Naive thymus-derived CD8-positive, alpha-beta T cell (primary cell): ENCODE measurements around the gene NEB. TPM values are rescaled to one million over a fixed set of nuclear protein-coding genes. Genes with fewer than 3 reads are reported as not detected.
A peak's percentile ranks its signal among the peaks of the same experiment; 100 is the strongest.
"Not testable (repeated sequence)": the region's sequence is repeated elsewhere in the genome, so short reads cannot be mapped to it uniquely, and the experiment has no call there.

Experiments used
- ATAC-seq, 2 donors: fragments of 150-1000 bp; cut with Tn5 transposase in 1 of 2; sonication (Bioruptor Pico), chemical (Tn5 transposase) in 1 of 2; 1 replicate in 1 of 2; 2 replicates in 1 of 2; pipeline ENCODE4 v1.10.0; 2021; ENCODE audit warnings: mild to moderate bottlenecking in 2 of 2, moderate library complexity in 2 of 2
- POLR2A ChIA-PET: fragments of 350-600 bp; sonication (Branson Sonifier 250); formaldehyde crosslinking; loops from one replicate; lab custom pipeline; 2021; ENCODE audit warnings: antibody characterized with exemption; lab: Charles Lee
- DNase-seq, 10 donors: peaks; one replicate each; pipeline versions ENCODE4 v3.0.0 to v3.0.0-alpha.2; 2020 to 2022
- H3K27ac Mint-ChIP-seq, 10 donors: one replicate each; pipeline ENCODE4 v1.8.0; 2020 to 2022; ENCODE audit warnings: mild to moderate bottlenecking in 10 of 10, mixed read lengths in 10 of 10, moderate library complexity in 4 of 10, inconsistent platforms in 1 of 10
- H3K27me3 Mint-ChIP-seq, 5 donors: one replicate each; pipeline ENCODE4 v1.8.0; 2021 to 2022; ENCODE audit warnings: mixed read lengths in 5 of 5
- H3K36me3 Mint-ChIP-seq, 3 donors: one replicate each; pipeline ENCODE4 v1.8.0; 2020 to 2022; ENCODE audit warnings: mixed read lengths in 3 of 3, mild to moderate bottlenecking in 2 of 3, inconsistent platforms in 1 of 3
- H3K4me1 Mint-ChIP-seq, 4 donors: one replicate each; pipeline ENCODE4 v1.8.0; 2021 to 2022; ENCODE audit warnings: mixed read lengths in 4 of 4
- H3K4me3 Mint-ChIP-seq, 10 donors: one replicate each; pipeline ENCODE4 v1.8.0; 2020 to 2022; ENCODE audit warnings: mild to moderate bottlenecking in 10 of 10, mixed read lengths in 10 of 10, moderate library complexity in 6 of 10, inconsistent platforms in 1 of 10
- H3K9me3 Mint-ChIP-seq, 9 donors: one replicate each; pipeline ENCODE4 v1.8.0; 2020 to 2022; ENCODE audit warnings: mixed read lengths in 9 of 9, mild to moderate bottlenecking in 3 of 9, inconsistent platforms in 1 of 9, moderate library complexity in 1 of 9
- polyA plus RNA-seq, 3 donors: library from polyadenylated mRNA; unstranded; fragments of 300-500 nt; fragmentation: Illumina TruSeq; gene quantifications; one replicate each; pipeline ENCODE4 v1.2.3, GENCODE V29; 2021
- total RNA-seq, 8 experiments: library from RNA in 2 of 8; stranded (reverse) in 2 of 8; gene quantifications; one replicate each; pipeline ENCODE4 v1.2.3 and lab custom pipeline; 2021 to 2026

The NEB gene
- total and polyA plus RNA-seq, 5 experiments from 2014 or later: 0.48 to 1.7 (median 1.1) TPM; not detected in 2

GRCh38 chr2:151655663-151656398, 78.4 kb downstream of the NEB start:
- H3K36me3 Mint-ChIP-seq: peaks cover 0 to 2% (median 0%) of the 10 kb centered on the region in 3 donors
- H3K4me1 Mint-ChIP-seq: no peaks in the 10 kb centered on the region
- no peak overlapping the region for H3K4me3 Mint-ChIP-seq
- DNase-seq (no peak), ATAC-seq (no peak)
- H3K9me3 Mint-ChIP-seq: no peaks in the 10 kb centered on the region
- POLR2A ChIA-PET: no interaction called here
- H3K27me3 Mint-ChIP-seq: no peaks in the 10 kb centered on the region
- H3K27ac Mint-ChIP-seq: no peak overlapping the region

GRCh38 chr2:151654891-151655290, 79.4 kb downstream of the NEB start:
- no peak for ATAC-seq
- POLR2A ChIA-PET: interaction anchor here (1.2 kb wide), 1 partner anchor 17 kb away, joined by 3 read pairs; no protein-coding TSS in a partner anchor
- Mint-ChIP-seq H3K4me1 (no peaks in the 10 kb centered on the region), H3K9me3 (no peaks in the 10 kb centered on the region), H3K27ac (no peak overlapping the region), H3K27me3 (no peaks in the 10 kb centered on the region), H3K4me3 (no peak overlapping the region), H3K36me3 (peaks cover 0 to 3% (median 0%) of the 10 kb centered on the region in 3 donors)
- DNase-seq: no peak

GRCh38 chr2:151654085-151654484, 80.2 kb downstream of the NEB start:
- POLR2A ChIA-PET: interaction anchor here (1.2 kb wide), 1 partner anchor 16 kb away, joined by 3 read pairs; no protein-coding TSS in a partner anchor
- H3K27me3 Mint-ChIP-seq: no peaks in the 10 kb centered on the region
- no peak overlapping the region for H3K4me3 Mint-ChIP-seq
- no peak overlapping the region for H3K27ac Mint-ChIP-seq
- DNase-seq (no peak), ATAC-seq (no peak)
- no peaks in the 10 kb centered on the region for H3K9me3 Mint-ChIP-seq
- no peaks in the 10 kb centered on the region for H3K4me1 Mint-ChIP-seq
- H3K36me3 Mint-ChIP-seq: peaks cover 0 to 3% (median 0%) of the 10 kb centered on the region in 3 donors

- POLR2A ChIA-PET: no interaction called here
- Mint-ChIP-seq H3K9me3 (peaks cover 0 to 5% (median 0%) of the 10 kb centered on the region in 9 donors), H3K27ac (no peak overlapping the region), H3K4me3 (no peak overlapping the region), H3K36me3 (peaks cover 0 to 6% (median 4%) of the 10 kb centered on the region in 3 donors), H3K27me3 (no peaks in the 10 kb centered on the region), H3K4me1 (peaks cover 0 to 4% (median 2%) of the 10 kb centered on the region in 4 donors)
- DNase-seq (no peak), ATAC-seq (no peak)
Measured at GRCh38 chr2:151651274-151651673, 83.0 kb downstream of the NEB start.

GRCh38 chr2:151650456-151650855, 83.8 kb downstream of the NEB start:
- no peaks in the 10 kb centered on the region for H3K27me3 Mint-ChIP-seq
- peaks cover 0 to 6% (median 4%) of the 10 kb centered on the region in 3 donors for H3K36me3 Mint-ChIP-seq
- DNase-seq (no peak), ATAC-seq (no peak)
- H3K27ac Mint-ChIP-seq: no peak overlapping the region
- H3K4me3 Mint-ChIP-seq: no peak overlapping the region
- H3K9me3 Mint-ChIP-seq: peaks cover 0 to 5% (median 0%) of the 10 kb centered on the region in 9 donors
- POLR2A ChIA-PET: no interaction called here
- peaks cover 0 to 6% (median 2%) of the 10 kb centered on the region in 4 donors for H3K4me1 Mint-ChIP-seq

GRCh38 chr2:151649966-151650365, 84.3 kb downstream of the NEB start:
- ATAC-seq (no peak), DNase-seq (no peak)
- Mint-ChIP-seq H3K27me3 (no peaks in the 10 kb centered on the region), H3K9me3 (peaks cover 0 to 5% (median 0%) of the 10 kb centered on the region in 9 donors), H3K27ac (no peak overlapping the region), H3K4me3 (no peak overlapping the region), H3K36me3 (peaks cover 0 to 6% (median 4%) of the 10 kb centered on the region in 3 donors), H3K4me1 (peaks cover 0 to 6% (median 2%) of the 10 kb centered on the region in 4 donors)
- POLR2A ChIA-PET: no interaction called here

- Mint-ChIP-seq H3K36me3 (peaks cover 0 to 6% (median 4%) of the 10 kb centered on the region in 3 donors), H3K4me3 (no peak overlapping the region), H3K9me3 (peaks cover 0 to 5% (median 0%) of the 10 kb centered on the region in 9 donors), H3K27me3 (no peaks in the 10 kb centered on the region), H3K27ac (no peak overlapping the region), H3K4me1 (peaks cover 0 to 6% (median 2%) of the 10 kb centered on the region in 4 donors)
- DNase-seq: no peak
- POLR2A ChIA-PET: no interaction called here
- ATAC-seq: no peak
Measured at GRCh38 chr2:151649400-151649799, 84.9 kb downstream of the NEB start.

- H3K4me1 Mint-ChIP-seq, ATAC-seq, H3K27ac Mint-ChIP-seq, H3K27me3 Mint-ChIP-seq, H3K4me3 Mint-ChIP-seq, DNase-seq, H3K9me3 Mint-ChIP-seq, POLR2A ChIA-PET, H3K36me3 Mint-ChIP-seq: not testable (repeated sequence)
Measured at GRCh38 chr2:151646512-151646911, 87.8 kb downstream of the NEB start.

- no peak for ATAC-seq
- peak overlapping the region in 1 of 10 donors; percentile 15 for H3K27ac Mint-ChIP-seq
- no peaks in the 10 kb centered on the region for H3K27me3 Mint-ChIP-seq
- no peak for DNase-seq
- H3K4me3 Mint-ChIP-seq: no peak overlapping the region
- peaks cover 0 to 5% (median 0%) of the 10 kb centered on the region in 9 donors for H3K9me3 Mint-ChIP-seq
- peaks cover 0 to 5% (median 4%) of the 10 kb centered on the region in 3 donors for H3K36me3 Mint-ChIP-seq
- peaks cover 3 to 20% (median 10%) of the 10 kb centered on the region in 4 donors for H3K4me1 Mint-ChIP-seq
- POLR2A ChIA-PET: no interaction called here
Measured at GRCh38 chr2:151644580-151644979, 89.7 kb downstream of the NEB start.

- DNase-seq, ATAC-seq, H3K9me3 Mint-ChIP-seq, H3K27me3 Mint-ChIP-seq, POLR2A ChIA-PET, H3K36me3 Mint-ChIP-seq: not testable (repeated sequence)
- peak overlapping the region in 1 of 10 donors; percentile 10 for H3K27ac Mint-ChIP-seq
- H3K4me1 Mint-ChIP-seq: peaks cover 22 to 44% (median 37%) of the 10 kb centered on the region in 4 donors
- peak overlapping the region in 1 of 10 donors; percentile 6 for H3K4me3 Mint-ChIP-seq
Measured at GRCh38 chr2:151641895-151642294, 92.4 kb downstream of the NEB start.

GRCh38 chr2:151640087-151640486, 94.2 kb downstream of the NEB start:
- Mint-ChIP-seq H3K36me3 (peaks cover 0 to 7% (median 0%) of the 10 kb centered on the region in 3 donors), H3K27ac (peak overlapping the region in 9 of 10 donors; percentile 29 to 95 (median 86)), H3K27me3 (no peaks in the 10 kb centered on the region), H3K9me3 (peaks cover 0 to 6% (median 0%) of the 10 kb centered on the region in 9 donors), H3K4me3 (no peak overlapping the region), H3K4me1 (peaks cover 22 to 50% (median 40%) of the 10 kb centered on the region in 4 donors)
- ATAC-seq: no peak
- POLR2A ChIA-PET: no interaction called here
- DNase-seq: no peak

GRCh38 chr2:151638990-151639389, 95.3 kb downstream of the NEB start:
- Mint-ChIP-seq H3K36me3 (peaks cover 0 to 13% (median 1%) of the 10 kb centered on the region in 3 donors), H3K9me3 (peaks cover 0 to 9% (median 5%) of the 10 kb centered on the region in 9 donors), H3K27me3 (no peaks in the 10 kb centered on the region), H3K27ac (peak overlapping the region; percentile 73 to 96 (median 93)), H3K4me1 (peaks cover 22 to 53% (median 42%) of the 10 kb centered on the region in 4 donors), H3K4me3 (peak overlapping the region in 4 of 10 donors; percentile 75 to 88 (median 76))
- ATAC-seq (no peak), DNase-seq (no peak)
- POLR2A ChIA-PET: interaction anchor here (0.5 to 2.4 kb wide), 4 partner anchors 189 to 1078 kb away, joined by 3 to 10 read pairs (median 4); partner anchors contain the start of genes ARL5A and PRPF40A
